HEK293 (cell line): ENCODE results near the gene TSHZ3.

Source experiments
- CTCF ChIA-PET: fragments of 350-600 bp; formaldehyde crosslinking; extraction: SDS; loops from one replicate; lab custom pipeline; 2021; ENCODE audit warnings: antibody characterized with exemption; lab: Yijun Ruan, JAX
- POLR2A ChIA-PET: fragments of 300-600 bp; formaldehyde crosslinking; extraction: SDS; loops from one replicate; lab custom pipeline; 2020; ENCODE audit warnings: antibody characterized with exemption, inconsistent platforms; lab: Yijun Ruan, JAX
- H3K27ac ChIP-seq: fragments of 200-500 bp; sonication (Bioruptor generic); 2 replicates; pipeline ENCODE4 v1.5.1; 2014; ENCODE audit warnings: low read depth, low read length, control low read depth, inconsistent platforms; ENCODE audit errors: extremely low read depth
- H3K36me3 ChIP-seq, 2 experiments: fragments of 200-500 bp in 1 of 2; sonication (Bioruptor generic) in 1 of 2; 1 replicate in 1 of 2; 2 replicates in 1 of 2; pipeline ENCODE4 v1.5.1; 2014 to 2017; ENCODE audit warnings: inconsistent platforms in 2 of 2, low read length in 2 of 2; ENCODE audit not compliant: control insufficient read depth in 2 of 2, insufficient read depth in 1 of 2
- H3K4me1 ChIP-seq: fragments of 200-500 bp; sonication (Bioruptor generic); 2 replicates; pipeline ENCODE4 v1.5.1; 2014; ENCODE audit warnings: mild to moderate bottlenecking, low read length, inconsistent platforms; ENCODE audit not compliant: control insufficient read depth, insufficient read depth
- H3K4me3 ChIP-seq: 2 replicates; pipeline ENCODE4 v1.5.1; 2011; ENCODE audit warnings: low read depth, mild to moderate bottlenecking, control low read depth, low read length, moderate library complexity
- H3K9me3 ChIP-seq: fragments of 200-500 bp; sonication (Bioruptor generic); 2 replicates; pipeline ENCODE4 v1.5.1; 2014; ENCODE audit warnings: low read depth, low read length, inconsistent platforms; ENCODE audit not compliant: control insufficient read depth, insufficient read depth
- GLI2 ChIP-seq: fragments of 450-650 bp; formaldehyde crosslinking; IDR thresholded peaks from 2 replicates; pipeline ENCODE4; 2017; ENCODE audit warnings: missing biosample characterization, missing genetic modification characterization, low read depth, borderline replicate concordance
- MEIS1 ChIP-seq: sonication (generic); formaldehyde crosslinking; IDR thresholded peaks from 2 replicates; pipeline ENCODE4 v1.8.1; 2022; ENCODE audit warnings: missing genetic modification reagents, mild to moderate bottlenecking, borderline replicate concordance
- REPIN1 ChIP-seq: fragments of 450-650 bp; formaldehyde crosslinking; IDR thresholded peaks from 2 replicates; pipeline ENCODE4 v1.5.1; 2017; ENCODE audit warnings: missing biosample characterization, missing genetic modification characterization, low read depth
- YY2 ChIP-seq: fragments of 450-650 bp; formaldehyde crosslinking; IDR thresholded peaks from 2 replicates; pipeline ENCODE4 v1.5.1; 2016; ENCODE audit warnings: missing biosample characterization, missing genetic modification characterization
- ZBTB20 ChIP-seq: fragments of 450-650 bp; formaldehyde crosslinking; IDR thresholded peaks from 2 replicates; pipeline ENCODE4 v1.5.1; 2016; ENCODE audit warnings: missing biosample characterization, missing genetic modification characterization
- ZBTB21 ChIP-seq: fragments of 450-650 bp; formaldehyde crosslinking; IDR thresholded peaks from 2 replicates; pipeline ENCODE4 v1.5.1; 2017; ENCODE audit warnings: missing biosample characterization, missing genetic modification characterization
- ZBTB44 ChIP-seq: fragments of 450-650 bp; IDR thresholded peaks from 2 replicates; pipeline ENCODE4 v1.5.1; 2018; ENCODE audit warnings: missing biosample characterization, mild to moderate bottlenecking, missing genetic modification characterization
- ZFP37 ChIP-seq: fragments of 450-650 bp; formaldehyde crosslinking; IDR thresholded peaks from 2 replicates; pipeline ENCODE4 v1.5.1; 2016; ENCODE audit warnings: missing biosample characterization, missing genetic modification characterization
- ZNF169 ChIP-seq: fragments of 450-650 bp; formaldehyde crosslinking; IDR thresholded peaks from 2 replicates; pipeline ENCODE4 v1.5.1; 2016; ENCODE audit warnings: missing biosample characterization, missing genetic modification characterization
- ZNF202 ChIP-seq: fragments of 450-650 bp; formaldehyde crosslinking; IDR thresholded peaks from 2 replicates; pipeline ENCODE4 v1.5.1; 2016; ENCODE audit warnings: missing biosample characterization, missing genetic modification characterization, borderline replicate concordance
- ZNF394 ChIP-seq: fragments of 450-650 bp; formaldehyde crosslinking; IDR thresholded peaks from 2 replicates; pipeline ENCODE4 v1.5.1; 2016; ENCODE audit warnings: missing biosample characterization, missing genetic modification characterization, mild to moderate bottlenecking, moderate library complexity, borderline replicate concordance
- ZNF416 ChIP-seq: fragments of 450-650 bp; formaldehyde crosslinking; IDR thresholded peaks from 2 replicates; pipeline ENCODE4 v1.5.1; 2016; ENCODE audit warnings: missing biosample characterization, missing genetic modification characterization
- ZNF426 ChIP-seq: fragments of 450-650 bp; formaldehyde crosslinking; IDR thresholded peaks from 2 replicates; pipeline ENCODE4 v1.5.1; 2017; ENCODE audit warnings: missing biosample characterization, missing genetic modification characterization, mild to moderate bottlenecking, inconsistent platforms, moderate library complexity
- ZNF433 ChIP-seq: fragments of 450-650 bp; formaldehyde crosslinking; IDR thresholded peaks from 2 replicates; pipeline ENCODE4 v1.5.1; 2016; ENCODE audit warnings: missing biosample characterization, missing genetic modification characterization, low read depth
- ZNF548 ChIP-seq: fragments of 450-650 bp; formaldehyde crosslinking; IDR thresholded peaks from 2 replicates; pipeline ENCODE4 v1.5.1; 2016; ENCODE audit warnings: missing biosample characterization, missing genetic modification characterization
- ZNF660 ChIP-seq: fragments of 450-650 bp; IDR thresholded peaks from 2 replicates; pipeline ENCODE4 v1.5.1; 2018; ENCODE audit warnings: missing biosample characterization, mild to moderate bottlenecking, missing genetic modification characterization
- ZNF704 ChIP-seq: fragments of 450-650 bp; formaldehyde crosslinking; IDR thresholded peaks from 2 replicates; pipeline ENCODE4 v1.5.1; 2016; ENCODE audit warnings: missing biosample characterization, missing genetic modification characterization
- ZNF76 ChIP-seq: fragments of 450-650 bp; formaldehyde crosslinking; IDR thresholded peaks from 2 replicates; pipeline ENCODE4; 2016; ENCODE audit warnings: low read depth, missing biosample characterization, missing genetic modification characterization, borderline replicate concordance
- ZNF792 ChIP-seq: fragments of 450-650 bp; formaldehyde crosslinking; IDR thresholded peaks from 2 replicates; pipeline ENCODE4 v1.5.1; 2016; ENCODE audit warnings: missing biosample characterization, missing genetic modification characterization
- ZNF837 ChIP-seq: fragments of 450-650 bp; formaldehyde crosslinking; IDR thresholded peaks from 2 replicates; pipeline ENCODE4 v1.5.1; 2016; ENCODE audit warnings: missing biosample characterization, missing genetic modification characterization
- TF ChIP-seq, protein P1 (sequence below): fragments of 450-650 bp; formaldehyde crosslinking; IDR thresholded peaks from 2 replicates; pipeline ENCODE4 v1.5.1; 2017; ENCODE audit warnings: missing biosample characterization, missing genetic modification characterization
- TF ChIP-seq, protein P2 (sequence below): fragments of 450-650 bp; formaldehyde crosslinking; IDR thresholded peaks from 2 replicates; pipeline ENCODE4 v1.5.1; 2016; ENCODE audit warnings: missing biosample characterization, missing genetic modification characterization
- TF ChIP-seq, protein P3 (sequence below): fragments of 450-650 bp; formaldehyde crosslinking; IDR thresholded peaks from 2 replicates; pipeline ENCODE4 v1.5.1; 2016; ENCODE audit warnings: missing biosample characterization, missing genetic modification characterization

TSHZ3 gene

DNA sequence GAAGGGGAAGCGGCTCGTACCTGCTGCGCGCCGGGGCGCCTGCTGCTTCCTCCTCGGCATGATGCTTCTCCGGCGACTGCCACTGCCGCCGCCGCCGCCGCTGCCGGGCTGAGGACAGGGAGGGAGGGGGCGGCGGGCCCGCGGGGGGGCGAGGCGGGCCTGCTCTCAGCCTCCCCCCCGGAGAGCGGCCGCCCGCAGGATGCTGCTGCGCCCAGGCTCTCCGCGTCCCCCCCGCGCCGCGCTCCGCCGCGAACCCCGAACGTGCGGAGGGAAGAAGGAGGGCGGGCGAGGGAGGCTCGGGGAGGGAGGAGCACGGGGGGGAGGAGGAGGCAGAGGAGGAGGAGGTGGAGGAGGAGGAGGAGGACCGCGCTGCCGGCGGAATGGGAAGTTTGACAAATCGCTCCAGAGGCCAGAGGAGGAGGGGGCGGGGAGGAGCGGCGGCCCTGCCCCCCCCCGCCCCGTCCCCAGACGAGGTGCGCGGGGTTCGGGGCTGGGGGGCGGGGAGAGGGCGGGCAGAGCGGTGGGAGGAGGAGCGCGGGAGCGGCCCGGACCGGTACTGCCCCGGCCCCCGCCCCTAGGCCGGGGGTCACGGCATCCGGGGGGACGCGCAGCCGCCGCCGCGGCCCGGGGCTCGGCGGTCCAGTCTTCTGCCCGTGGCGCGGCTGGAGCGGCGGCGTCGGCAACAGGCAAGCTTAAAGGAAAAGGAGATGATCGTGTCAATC, at the start of gene TSHZ3 (continued):
- TF ChIP-seq ZNF704, result no peak
- 0 out of 2 replicates have a peak, but pooled peaks have one; percentile 8 for TF ChIP-seq ZNF792 (tag by site-specific recombination)
- TF ChIP-seq MEIS1 (CRISPR knock-in tag), result no peak
- no peak for TF ChIP-seq REPIN1 (tag by site-specific recombination)
- TF ChIP-seq, protein P1, sequence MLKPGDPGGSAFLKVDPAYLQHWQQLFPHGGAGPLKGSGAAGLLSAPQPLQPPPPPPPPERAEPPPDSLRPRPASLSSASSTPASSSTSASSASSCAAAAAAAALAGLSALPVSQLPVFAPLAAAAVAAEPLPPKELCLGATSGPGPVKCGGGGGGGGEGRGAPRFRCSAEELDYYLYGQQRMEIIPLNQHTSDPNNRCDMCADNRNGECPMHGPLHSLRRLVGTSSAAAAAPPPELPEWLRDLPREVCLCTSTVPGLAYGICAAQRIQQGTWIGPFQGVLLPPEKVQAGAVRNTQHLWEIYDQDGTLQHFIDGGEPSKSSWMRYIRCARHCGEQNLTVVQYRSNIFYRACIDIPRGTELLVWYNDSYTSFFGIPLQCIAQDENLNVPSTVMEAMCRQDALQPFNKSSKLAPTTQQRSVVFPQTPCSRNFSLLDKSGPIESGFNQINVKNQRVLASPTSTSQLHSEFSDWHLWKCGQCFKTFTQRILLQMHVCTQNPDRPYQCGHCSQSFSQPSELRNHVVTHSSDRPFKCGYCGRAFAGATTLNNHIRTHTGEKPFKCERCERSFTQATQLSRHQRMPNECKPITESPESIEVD (tag by site-specific recombination), result no peak
- no peak for TF ChIP-seq ZNF426 (tag by site-specific recombination)

DNA sequence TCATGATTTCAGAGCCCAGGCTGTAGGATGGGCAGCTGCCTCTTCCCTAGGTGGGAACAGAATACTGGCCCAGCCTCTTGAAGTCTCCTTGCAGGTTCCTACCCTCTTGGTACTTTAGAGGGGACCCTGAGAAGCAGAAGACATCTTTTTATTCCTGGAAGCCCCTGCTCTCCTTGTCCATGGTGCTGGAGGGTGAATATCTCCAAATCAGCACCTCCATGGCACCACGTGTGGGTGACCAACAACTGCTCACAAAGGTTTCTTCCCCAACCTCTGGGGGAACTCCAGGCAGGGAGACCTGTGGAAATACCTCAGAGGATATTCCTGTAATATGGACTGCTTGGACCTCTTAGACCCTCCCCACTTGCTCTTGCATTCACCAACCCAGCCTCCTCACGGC, 48.1 kb upstream of the TSHZ3 start:
- TF ChIP-seq ZNF416 (tag by site-specific recombination), result no peak
- no peak for TF ChIP-seq YY2 (tag by site-specific recombination)
- TF ChIP-seq, protein P2, sequence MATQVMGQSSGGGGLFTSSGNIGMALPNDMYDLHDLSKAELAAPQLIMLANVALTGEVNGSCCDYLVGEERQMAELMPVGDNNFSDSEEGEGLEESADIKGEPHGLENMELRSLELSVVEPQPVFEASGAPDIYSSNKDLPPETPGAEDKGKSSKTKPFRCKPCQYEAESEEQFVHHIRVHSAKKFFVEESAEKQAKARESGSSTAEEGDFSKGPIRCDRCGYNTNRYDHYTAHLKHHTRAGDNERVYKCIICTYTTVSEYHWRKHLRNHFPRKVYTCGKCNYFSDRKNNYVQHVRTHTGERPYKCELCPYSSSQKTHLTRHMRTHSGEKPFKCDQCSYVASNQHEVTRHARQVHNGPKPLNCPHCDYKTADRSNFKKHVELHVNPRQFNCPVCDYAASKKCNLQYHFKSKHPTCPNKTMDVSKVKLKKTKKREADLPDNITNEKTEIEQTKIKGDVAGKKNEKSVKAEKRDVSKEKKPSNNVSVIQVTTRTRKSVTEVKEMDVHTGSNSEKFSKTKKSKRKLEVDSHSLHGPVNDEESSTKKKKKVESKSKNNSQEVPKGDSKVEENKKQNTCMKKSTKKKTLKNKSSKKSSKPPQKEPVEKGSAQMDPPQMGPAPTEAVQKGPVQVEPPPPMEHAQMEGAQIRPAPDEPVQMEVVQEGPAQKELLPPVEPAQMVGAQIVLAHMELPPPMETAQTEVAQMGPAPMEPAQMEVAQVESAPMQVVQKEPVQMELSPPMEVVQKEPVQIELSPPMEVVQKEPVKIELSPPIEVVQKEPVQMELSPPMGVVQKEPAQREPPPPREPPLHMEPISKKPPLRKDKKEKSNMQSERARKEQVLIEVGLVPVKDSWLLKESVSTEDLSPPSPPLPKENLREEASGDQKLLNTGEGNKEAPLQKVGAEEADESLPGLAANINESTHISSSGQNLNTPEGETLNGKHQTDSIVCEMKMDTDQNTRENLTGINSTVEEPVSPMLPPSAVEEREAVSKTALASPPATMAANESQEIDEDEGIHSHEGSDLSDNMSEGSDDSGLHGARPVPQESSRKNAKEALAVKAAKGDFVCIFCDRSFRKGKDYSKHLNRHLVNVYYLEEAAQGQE (tag by site-specific recombination), result peak; percentile 89
- Histone ChIP-seq H3K27ac (no peak overlapping the region), H3K4me3 (no peak overlapping the region), H3K36me3 (no peaks in the 10 kb centered on the region), H3K4me1 (0 out of 2 replicates have a peak, but pooled peaks cover 2% of the 10 kb centered on the region), H3K9me3 (no peaks in the 10 kb centered on the region)
- ChIA-PET POLR2A (no interaction called here), CTCF (interaction anchor here (0.7 to 0.8 kb wide), 2 partner anchors 91 to 286 kb away, joined by 3 to 4 read pairs; no protein-coding TSS in a partner anchor)

DNA sequence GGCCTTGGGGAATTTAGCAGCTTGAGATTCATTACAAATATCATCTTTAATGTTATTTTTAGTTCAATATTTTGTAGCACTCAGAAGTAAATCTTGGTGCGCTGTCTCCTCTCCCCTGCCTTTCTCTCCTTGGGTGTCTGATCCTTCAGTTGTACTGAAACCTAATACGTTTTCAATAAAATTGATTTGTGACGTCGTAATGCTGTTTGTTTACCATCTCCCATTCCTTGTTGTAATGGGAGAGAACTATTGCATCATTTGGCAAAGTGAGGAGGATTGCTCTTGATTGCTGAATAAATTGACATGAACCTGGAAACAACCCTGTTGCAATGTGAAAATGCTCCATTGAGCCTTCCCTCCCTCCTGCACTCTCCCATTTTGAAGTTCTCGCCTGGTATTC, 43.2 kb upstream of the TSHZ3 start:
- CTCF ChIA-PET, result interaction anchor here (1.0 kb wide), 2 partner anchors 27 to 56 kb away, joined by 3 to 4 read pairs; no protein-coding TSS in a partner anchor
- Histone ChIP-seq H3K36me3 (no peaks in the 10 kb centered on the region), H3K4me1 (0 out of 2 replicates have a peak, but pooled peaks cover 2% of the 10 kb centered on the region), H3K27ac (peak overlapping the region; percentile 44; the same call in 1 of the 2 replicates), H3K4me3 (no peak overlapping the region), H3K9me3 (no peaks in the 10 kb centered on the region)
- POLR2A ChIA-PET, result no interaction called here
- TF ChIP-seq ZBTB21, result peak; percentile 90
- no peak for TF ChIP-seq ZNF169
- TF ChIP-seq GLI2 (tag by site-specific recombination), result no peak
- TF ChIP-seq ZBTB44 (tag by site-specific recombination), result no peak
- TF ChIP-seq ZFP37 (tag by site-specific recombination), result no peak
- no peak for TF ChIP-seq ZBTB20
- TF ChIP-seq, protein P3, sequence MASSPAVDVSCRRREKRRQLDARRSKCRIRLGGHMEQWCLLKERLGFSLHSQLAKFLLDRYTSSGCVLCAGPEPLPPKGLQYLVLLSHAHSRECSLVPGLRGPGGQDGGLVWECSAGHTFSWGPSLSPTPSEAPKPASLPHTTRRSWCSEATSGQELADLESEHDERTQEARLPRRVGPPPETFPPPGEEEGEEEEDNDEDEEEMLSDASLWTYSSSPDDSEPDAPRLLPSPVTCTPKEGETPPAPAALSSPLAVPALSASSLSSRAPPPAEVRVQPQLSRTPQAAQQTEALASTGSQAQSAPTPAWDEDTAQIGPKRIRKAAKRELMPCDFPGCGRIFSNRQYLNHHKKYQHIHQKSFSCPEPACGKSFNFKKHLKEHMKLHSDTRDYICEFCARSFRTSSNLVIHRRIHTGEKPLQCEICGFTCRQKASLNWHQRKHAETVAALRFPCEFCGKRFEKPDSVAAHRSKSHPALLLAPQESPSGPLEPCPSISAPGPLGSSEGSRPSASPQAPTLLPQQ (tag by site-specific recombination), result peak; percentile 82
- TF ChIP-seq ZNF76, result peak; percentile 23; the same call in 1 of the 2 replicates
- TF ChIP-seq ZNF394 (tag by site-specific recombination), result no peak
- no peak for TF ChIP-seq ZNF837 (tag by site-specific recombination)
- TF ChIP-seq ZNF548, result no peak; the same call in 1 of the 2 replicates
- TF ChIP-seq ZNF660, result peak; percentile 41
- no peak for TF ChIP-seq ZNF433
- no peak for TF ChIP-seq ZNF202 (tag by site-specific recombination)
